Glomerular visceral epithelial cell (primary cell): ENCODE measurements around the gene ZNF474.

Experiments used
- DNase-seq: peaks from one replicate; pipeline ENCODE4 v3.0.0-alpha.2; 2016; ENCODE audit errors: extremely low spot score

Gene ZNF474

GRCh38 chr5:122118356-122118948 is 10.9 kb upstream of the ZNF474 start:
- DNase-seq, result no peak

GRCh38 chr5:122119205-122119604 is 10.1 kb upstream of the ZNF474 start:
- no peak for DNase-seq

DNA sequence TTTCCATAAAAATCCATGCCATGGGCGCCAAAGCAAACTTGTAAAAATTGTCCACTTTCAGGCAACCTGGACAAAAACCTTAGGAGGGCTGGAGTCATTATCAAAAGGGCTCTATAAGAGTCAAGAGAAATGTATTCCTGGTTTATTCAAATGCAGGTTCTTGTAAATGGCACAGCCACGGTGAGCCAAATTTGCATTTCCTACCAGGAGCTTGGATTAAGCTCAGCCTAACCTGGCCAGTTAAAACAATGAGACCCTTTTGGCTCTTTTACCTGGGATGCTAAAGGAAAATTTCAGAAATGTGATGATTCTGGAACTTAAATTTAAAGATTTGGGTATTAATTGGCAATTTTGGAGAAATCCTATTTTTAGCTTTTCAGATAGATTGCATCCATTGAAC is 8.9 kb upstream of the ZNF474 start:
- no peak for DNase-seq

DNA sequence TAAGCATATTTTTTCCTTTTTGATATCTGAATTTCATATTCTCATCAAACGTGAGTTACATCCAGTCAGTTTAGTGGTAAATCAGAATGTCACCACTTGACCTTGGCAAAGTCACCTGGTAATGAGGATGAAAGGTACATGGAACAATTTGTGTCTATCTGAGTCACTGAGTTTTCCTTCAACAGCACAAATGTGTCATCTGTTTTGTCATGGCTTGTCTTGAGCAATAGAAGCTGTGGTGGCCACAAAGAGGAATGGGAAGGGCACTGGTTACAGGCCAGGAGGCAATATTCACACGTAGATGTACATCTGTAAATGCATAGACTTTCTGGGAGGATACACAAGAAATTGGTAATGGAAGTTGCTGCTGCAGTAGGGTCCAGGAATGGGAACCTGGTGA is 8.4 kb upstream of the ZNF474 start:
- DNase-seq, result no peak

GRCh38 chr5:122121479-122122465 is 7.6 kb upstream of the ZNF474 start:
- peak; percentile 66 for DNase-seq

DNA sequence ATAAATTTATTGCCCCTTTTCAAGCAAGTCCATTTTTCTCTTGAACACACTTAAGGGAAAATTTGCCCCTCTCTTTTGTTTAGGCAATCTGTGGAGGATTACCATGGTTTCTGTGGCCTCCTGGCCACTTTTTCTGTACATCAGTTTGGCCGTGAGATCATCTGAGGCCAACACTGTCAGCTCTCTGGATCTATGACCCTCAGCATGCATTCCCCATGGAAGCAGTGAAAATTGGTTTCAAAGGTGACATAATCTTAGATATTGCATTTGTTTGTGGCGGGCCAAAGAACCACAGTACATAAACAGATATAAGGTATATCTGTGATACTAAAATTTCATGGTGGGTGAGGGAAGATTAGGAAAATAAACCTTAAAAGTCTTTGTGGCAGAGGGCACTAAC is 4.6 kb upstream of the ZNF474 start:
- no peak for DNase-seq

DNA sequence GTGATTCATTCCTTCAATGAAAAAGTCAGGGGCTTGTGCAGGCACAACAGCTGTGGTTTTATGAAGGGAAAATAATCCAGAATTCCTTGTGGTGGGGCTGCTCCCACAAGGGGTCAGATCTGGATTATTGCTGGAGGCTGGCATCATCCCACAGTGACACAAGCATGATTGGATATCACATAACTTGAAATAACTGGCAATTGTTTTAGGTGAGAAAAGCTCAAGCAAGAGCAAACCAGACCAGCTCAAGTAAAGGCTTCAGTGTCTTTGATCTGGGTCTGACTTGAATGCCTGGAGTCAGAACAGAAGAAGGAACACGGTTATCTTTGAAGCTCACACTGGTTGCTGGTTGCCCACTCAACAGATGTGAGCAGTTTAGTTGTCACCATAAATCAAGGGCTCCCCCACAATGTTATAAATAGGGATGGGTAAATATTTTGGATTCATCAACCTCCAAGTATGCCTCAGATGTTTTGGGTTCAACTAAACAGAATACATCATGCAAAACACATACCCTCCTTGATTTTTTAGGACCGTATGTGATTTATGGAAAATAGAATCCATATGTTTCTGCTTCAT is 3.1 kb upstream of the ZNF474 start:
- peak; percentile 74 for DNase-seq

DNA sequence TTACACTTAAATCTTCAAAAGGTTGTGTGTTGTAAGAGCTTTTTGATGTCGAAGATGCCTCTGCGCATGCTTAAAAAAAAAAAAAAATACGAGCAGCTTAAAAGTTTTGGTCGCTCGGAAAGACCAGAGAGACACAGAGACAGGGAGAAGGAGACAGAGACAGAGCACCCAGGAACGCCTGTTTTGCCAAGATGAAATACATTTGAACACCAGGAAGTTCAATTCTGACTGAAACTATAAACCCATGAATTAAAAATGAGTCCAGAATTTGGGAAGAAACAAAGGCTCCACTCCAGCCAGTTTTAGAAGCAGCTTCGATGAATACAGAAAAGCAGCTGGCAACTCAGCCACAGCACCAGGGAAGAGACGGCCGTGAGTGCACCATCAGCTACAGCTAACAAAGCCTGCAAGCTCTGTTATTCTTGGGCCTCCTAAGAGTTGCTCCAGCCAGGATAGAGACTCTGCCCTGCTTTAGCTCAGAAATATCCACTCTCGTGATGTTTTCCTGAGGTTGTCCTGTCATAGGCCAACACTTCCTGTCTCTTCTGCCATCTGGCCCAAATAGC is 2.5 kb upstream of the ZNF474 start:
- no peak for DNase-seq

DNA sequence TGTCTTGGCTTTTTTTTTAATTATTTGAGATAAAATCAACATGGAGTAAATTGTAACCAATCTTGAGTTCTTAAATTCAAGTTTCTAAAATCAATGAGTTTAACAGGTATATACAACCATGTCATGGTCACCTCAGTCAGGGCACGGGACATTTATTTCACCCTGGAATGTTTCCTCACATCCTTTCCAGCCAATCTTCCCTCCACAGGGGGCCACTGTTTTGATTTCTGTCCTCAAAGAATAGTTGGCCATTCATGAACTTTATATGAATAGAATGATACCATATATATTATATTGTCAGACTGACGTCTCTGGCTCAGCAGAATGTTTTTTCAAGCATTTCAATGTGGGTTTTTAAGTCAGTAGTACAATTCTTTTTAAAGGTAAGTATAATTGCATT is 806 bp downstream of the ZNF474 start:
- DNase-seq, result no peak

GRCh38 chr5:122137702-122138101 is 8.4 kb downstream of the ZNF474 start:
- DNase-seq, result no peak

GRCh38 chr5:122138356-122138755 is 9.0 kb downstream of the ZNF474 start:
- no peak for DNase-seq

- DNase-seq, result no peak
Measured at GRCh38 chr5:122140900-122141299, 11.6 kb downstream of the ZNF474 start.

GRCh38 chr5:122141751-122142150 is 12.4 kb downstream of the ZNF474 start:
- peak; percentile 55 for DNase-seq

GRCh38 chr5:122142480-122143164 is 13.3 kb downstream of the ZNF474 start:
- DNase-seq, result peak; percentile 81

DNA sequence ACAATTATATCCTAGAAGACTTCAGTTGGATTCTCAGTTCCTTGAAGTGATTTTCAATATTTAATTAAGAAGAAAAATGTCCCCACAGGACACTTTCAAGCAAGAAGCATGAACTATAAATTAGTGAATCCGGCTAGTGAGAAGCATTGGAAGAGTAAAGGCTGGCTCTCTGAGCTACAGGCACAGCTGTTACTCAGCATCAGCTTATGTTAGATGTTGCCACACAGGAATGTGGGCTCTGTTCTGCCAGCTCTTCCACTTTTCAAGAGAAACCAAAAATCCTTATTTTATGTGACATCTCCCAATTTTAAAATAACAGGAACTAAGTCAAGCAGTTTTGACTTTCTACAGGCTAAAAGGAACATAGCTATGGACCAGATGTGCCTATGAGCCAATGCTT is 14.9 kb downstream of the ZNF474 start:
- no peak for DNase-seq

DNA sequence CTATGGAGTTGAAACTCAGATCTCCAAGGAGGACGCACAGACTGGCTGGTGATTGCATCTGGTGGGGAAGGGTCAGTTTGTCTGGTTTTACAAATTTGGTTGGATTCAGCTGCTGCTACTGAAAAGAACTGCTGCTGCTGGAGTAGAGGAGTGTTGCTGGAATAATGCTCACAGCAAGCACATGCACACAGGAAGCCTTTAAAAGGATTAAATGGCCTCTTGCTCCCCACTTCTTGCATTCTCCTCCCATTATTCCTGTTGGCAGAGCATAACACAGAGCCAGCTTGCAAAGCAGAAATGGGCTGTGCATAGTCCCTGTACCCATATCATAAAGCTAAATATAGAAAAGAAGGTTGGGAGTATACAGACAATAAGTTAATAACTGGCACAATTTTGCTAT is 16.6 kb downstream of the ZNF474 start:
- DNase-seq, result no peak

DNA sequence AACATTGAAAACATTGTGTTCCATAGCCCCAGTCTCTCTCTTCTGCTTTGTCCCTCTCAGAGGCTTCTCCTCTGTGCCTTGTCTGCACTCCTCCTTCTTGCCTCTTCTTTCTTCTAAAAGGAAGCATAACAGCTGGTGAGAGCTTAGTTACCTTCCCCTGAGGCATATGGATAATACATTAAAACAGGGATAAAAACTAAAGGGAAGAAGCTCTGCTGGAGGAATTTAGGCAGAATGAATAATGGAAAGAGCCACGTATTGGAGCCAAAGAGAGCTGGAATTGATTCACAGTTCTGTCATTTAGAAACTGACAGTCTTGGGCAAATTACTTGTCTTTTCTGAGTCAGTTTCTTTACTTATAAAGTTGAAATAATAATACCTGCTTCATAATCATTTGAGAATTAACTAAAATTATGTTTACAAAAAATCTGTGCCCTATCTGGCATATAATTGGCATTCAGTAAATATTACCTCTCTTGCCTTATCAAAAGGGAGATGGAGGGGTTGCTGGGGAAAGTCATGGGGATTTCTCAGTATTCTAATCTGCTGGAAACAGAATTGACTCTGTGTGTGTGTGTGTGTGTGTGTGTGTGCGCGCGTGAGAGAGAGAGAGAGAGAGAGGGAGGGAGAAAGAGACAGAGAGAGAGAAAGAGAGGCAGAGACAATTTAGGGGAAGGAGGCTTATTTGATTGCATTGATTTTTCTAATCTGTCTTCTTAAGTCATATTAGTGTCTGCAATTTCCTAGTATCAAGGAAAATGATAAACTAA is 20.2 kb downstream of the ZNF474 start:
- no peak for DNase-seq

- no peak for DNase-seq
Measured at GRCh38 chr5:122150215-122150614, 20.9 kb downstream of the ZNF474 start.

GRCh38 chr5:122151640-122152039 is 22.3 kb downstream of the ZNF474 start:
- DNase-seq, result peak; percentile 82

DNA sequence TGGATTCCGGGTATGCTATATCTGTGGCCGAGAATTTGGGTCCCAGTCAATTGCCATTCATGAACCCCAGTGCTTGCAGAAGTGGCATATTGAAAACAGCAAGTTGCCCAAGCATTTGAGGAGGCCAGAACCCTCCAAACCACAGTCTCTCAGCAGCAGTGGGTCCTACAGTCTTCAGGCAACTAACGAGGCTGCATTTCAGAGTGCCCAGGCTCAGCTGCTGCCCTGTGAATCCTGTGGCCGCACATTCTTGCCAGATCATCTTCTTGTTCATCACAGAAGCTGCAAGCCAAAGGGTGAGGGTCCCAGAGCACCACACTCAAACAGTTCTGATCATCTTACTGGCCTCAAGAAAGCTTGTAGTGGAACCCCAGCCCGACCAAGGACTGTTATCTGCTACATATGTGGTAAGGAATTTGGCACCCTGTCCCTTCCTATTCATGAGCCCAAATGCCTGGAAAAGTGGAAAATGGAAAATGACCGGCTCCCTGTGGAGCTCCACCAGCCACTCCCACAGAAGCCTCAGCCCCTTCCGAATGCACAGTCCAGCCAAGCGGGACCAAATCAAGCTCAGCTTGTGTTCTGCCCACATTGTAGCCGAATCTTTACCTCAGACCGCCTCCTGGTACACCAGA is 23.0 kb downstream of the ZNF474 start:
- DNase-seq, result peak; percentile 29

GRCh38 chr5:122153230-122153629 is 23.9 kb downstream of the ZNF474 start:
- DNase-seq, result peak; percentile 12
